HG03575 (cell line): ENCODE results near the gene ARHGAP33.

Experiments used
- ATAC-seq: cut with Tn5 transposase; IDR thresholded peaks from one replicate; pipeline ENCODE4 v1.9.1; 2021; ENCODE audit not compliant: unreplicated experiment, insufficient number of reproducible peaks, low FRiP score; ENCODE audit errors: extremely low read depth

The ARHGAP33 gene

GRCh38 chr19:35775298-35776101 is at the start of gene ARHGAP33:
Gene ARHGAP33, plus strand, starts transcription at chr19:35775564. Its CDS starts 95 bp downstream, at chr19:35775659.
- peak; percentile 63 for ATAC-seq

GRCh38 chr19:35727053-35727955 is 48.1 kb upstream of the ARHGAP33 start:
- no peak for ATAC-seq

- no peak for ATAC-seq
Observed at GRCh38 chr19:35727956-35728706, 47.2 kb upstream of the ARHGAP33 start.

GRCh38 chr19:35729021-35729420 is 46.3 kb upstream of the ARHGAP33 start:
- no peak for ATAC-seq

GRCh38 chr19:35729763-35730162 is 45.6 kb upstream of the ARHGAP33 start:
- no peak for ATAC-seq

- no peak for ATAC-seq
Observed at GRCh38 chr19:35730326-35730725, 45.0 kb upstream of the ARHGAP33 start.

GRCh38 chr19:35731353-35731752 is 44.0 kb upstream of the ARHGAP33 start:
- no peak for ATAC-seq

GRCh38 chr19:35731779-35732405 is 43.5 kb upstream of the ARHGAP33 start:
- no peak for ATAC-seq

- ATAC-seq = no peak
Observed at GRCh38 chr19:35732540-35733179, 42.7 kb upstream of the ARHGAP33 start.

GRCh38 chr19:35733180-35734125 is 41.9 kb upstream of the ARHGAP33 start:
- ATAC-seq = no peak

- ATAC-seq = no peak
Observed at GRCh38 chr19:35734273-35734672, 41.1 kb upstream of the ARHGAP33 start.

GRCh38 chr19:35734889-35735288 is 40.5 kb upstream of the ARHGAP33 start:
- ATAC-seq = no peak

- no peak for ATAC-seq
Observed at GRCh38 chr19:35736913-35737886, 38.2 kb upstream of the ARHGAP33 start.

- ATAC-seq = no peak
Observed at GRCh38 chr19:35738021-35738886, 37.1 kb upstream of the ARHGAP33 start.

- ATAC-seq = no peak
Observed at GRCh38 chr19:35738887-35739229, 36.5 kb upstream of the ARHGAP33 start.
